Uterus (tissue), 2 donors: ENCODE measurements around the gene CD109.

Experiments
- CTCF ChIP-seq, 4 experiments: fragments of 200-600 bp in 2 of 4; fragments of 450-650 bp in 2 of 4; sonication (generic) in 2 of 4; IDR thresholded peaks; one replicate each; pipeline ENCODE4 v1.5.1; 2016 to 2019; ENCODE audit warnings: antibody characterized with exemption in 4 of 4, mild to moderate bottlenecking in 2 of 4, moderate library complexity in 1 of 4
- POLR2A ChIP-seq, 2 donors: fragments of 450-650 bp; IDR thresholded peaks; one replicate each; pipeline ENCODE4 v1.6.1; 2016; ENCODE audit warnings: antibody characterized with exemption in 2 of 2, mild to moderate bottlenecking in 1 of 2, moderate library complexity in 1 of 2

DNA sequence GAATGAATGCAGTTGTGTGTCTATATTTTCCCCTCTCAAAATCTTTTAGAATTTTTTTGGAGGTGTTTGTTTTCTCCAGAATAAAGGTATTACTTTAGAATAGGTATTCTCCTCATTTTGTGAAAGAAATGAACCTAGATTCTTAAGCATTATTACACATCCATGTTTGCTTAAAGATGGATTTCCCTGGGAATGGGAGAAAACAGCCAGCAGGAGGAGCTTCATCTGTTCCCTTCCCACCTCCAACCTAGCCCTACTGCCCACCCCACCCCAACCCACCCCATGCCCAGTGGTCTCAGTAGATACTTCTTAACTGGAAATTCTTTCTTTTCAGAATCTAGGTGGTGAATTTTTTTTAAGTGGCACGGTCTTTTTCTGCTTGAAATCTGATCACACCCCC is 127.8 kb downstream of the CD109 start:
- TF ChIP-seq POLR2A (IDR thresholded peaks at IDR 0.05) (no peak), CTCF (IDR thresholded peaks at IDR 0.05) (no peak)
